WTC11 (cell line): Measurements from ENCODE around the gene EFHD1. TPM values are rescaled to one million over a fixed set of nuclear protein-coding genes. Genes with fewer than 3 reads are reported as not detected.
A peak's percentile ranks its signal among the peaks of the same experiment; 100 is the strongest.

Experiments used
- ATAC-seq: fragments of 200-7000 bp; cut with Tn5 transposase; 2 replicates; pipeline ENCODE4 v1.10.0; 2021; ENCODE audit warnings: mild to moderate bottlenecking, moderate library complexity
- CTCF ChIA-PET: fragments of 300-600 bp; sonication (Branson Sonifier 250); formaldehyde crosslinking; loops from one replicate; lab custom pipeline; 2021; ENCODE audit warnings: antibody characterized with exemption; lab: Charles Lee
- POLR2A ChIA-PET: fragments of 350-600 bp; sonication (Branson Sonifier 250); formaldehyde crosslinking; loops from one replicate; lab custom pipeline; 2021; ENCODE audit warnings: antibody characterized with exemption; lab: Charles Lee
- DNase-seq: peaks from one replicate; pipeline ENCODE4 v3.0.0; 2021; ENCODE audit warnings: low spot score
- H3K27ac Mint-ChIP-seq: 2 replicates; pipeline ENCODE4 v1.8.0; 2021; ENCODE audit warnings: mixed read lengths
- H3K27me3 Mint-ChIP-seq: 2 replicates; pipeline ENCODE4 v1.8.0; 2021; ENCODE audit warnings: low read depth, mild to moderate bottlenecking, moderate library complexity, mixed read lengths
- H3K36me3 Mint-ChIP-seq: 2 replicates; pipeline ENCODE4 v1.8.0; 2021; ENCODE audit warnings: mixed read lengths
- H3K4me1 Mint-ChIP-seq: 2 replicates; pipeline ENCODE4 v1.8.0; 2022; ENCODE audit warnings: mixed read lengths
- H3K4me3 Mint-ChIP-seq: 2 replicates; pipeline ENCODE4 v1.8.0; 2021; ENCODE audit warnings: mild to moderate bottlenecking, moderate library complexity, mixed read lengths
- H3K9me3 Mint-ChIP-seq: 2 replicates; pipeline ENCODE4 v1.8.0; 2021; ENCODE audit warnings: mixed read lengths
- GABPB1 ChIP-seq: sonication (generic); formaldehyde crosslinking; IDR thresholded peaks from 2 replicates; pipeline ENCODE4 v1.8.1; 2023; ENCODE audit warnings: mild to moderate bottlenecking, missing genetic modification reagents
- HMGXB4 ChIP-seq: sonication (generic); formaldehyde crosslinking; IDR thresholded peaks from 2 replicates; pipeline ENCODE4 v1.8.1; 2023; ENCODE audit warnings: mild to moderate bottlenecking, moderate library complexity, missing genetic modification reagents
- JAZF1 ChIP-seq: fragments of 250-450 bp; sonication (Bioruptor Pico); IDR thresholded peaks from 2 replicates; pipeline ENCODE4 v1.9.0; 2021; ENCODE audit warnings: moderate library complexity, mild to moderate bottlenecking, inconsistent platforms
- JUN ChIP-seq: sonication (generic); formaldehyde crosslinking; IDR thresholded peaks from 2 replicates; pipeline ENCODE4 v1.8.0; 2023; ENCODE audit warnings: mild to moderate bottlenecking, missing genetic modification reagents
- NR2C2 ChIP-seq: sonication (generic); formaldehyde crosslinking; IDR thresholded peaks from 2 replicates; pipeline ENCODE4 v1.8.0; 2022; ENCODE audit warnings: mild to moderate bottlenecking, missing genetic modification reagents
- OVOL2 ChIP-seq: fragments of 250-450 bp; sonication (Bioruptor Pico); IDR thresholded peaks from 2 replicates; pipeline ENCODE4 v1.9.0; 2021; ENCODE audit warnings: mild to moderate bottlenecking, borderline replicate concordance
- STAT6 ChIP-seq: sonication (generic); formaldehyde crosslinking; conservative IDR thresholded peaks from 2 replicates; pipeline ENCODE4 v1.8.1; 2023; ENCODE audit warnings: mild to moderate bottlenecking, low read depth, missing genetic modification reagents, moderate library complexity
- TP53 ChIP-seq: sonication (generic); formaldehyde crosslinking; IDR thresholded peaks from 2 replicates; pipeline ENCODE4 v1.8.1; 2023; ENCODE audit warnings: mild to moderate bottlenecking, missing genetic modification reagents
- USF1 ChIP-seq: sonication (generic); formaldehyde crosslinking; IDR thresholded peaks from 2 replicates; pipeline ENCODE4 v1.8.0; 2022; ENCODE audit warnings: mild to moderate bottlenecking, missing genetic modification reagents
- ZNF281 ChIP-seq: sonication (generic); formaldehyde crosslinking; IDR thresholded peaks from 2 replicates; pipeline ENCODE4 v1.8.0; 2023; ENCODE audit warnings: mild to moderate bottlenecking, missing genetic modification reagents
- ZNF423 ChIP-seq: fragments of 250-450 bp; sonication (Bioruptor Pico); IDR thresholded peaks from 2 replicates; pipeline ENCODE4 v2.1.2; 2022; ENCODE audit warnings: mild to moderate bottlenecking, moderate library complexity
- total RNA-seq: library from RNA; stranded (reverse); gene quantifications from 3 replicates; pipeline ENCODE4 v1.2.3, GENCODE V29; 2021

EFHD1 gene
- total RNA-seq, 1 experiment from 2014 or later = 6.1 TPM

GRCh38 chr2:232588680-232589585 lies 44.5 kb upstream of the EFHD1 start:
- no peak; the same call in 1 of the 2 replicates for ATAC-seq
- no peak for DNase-seq
- ChIA-PET CTCF (interaction anchor here (1.1 to 1.7 kb wide), 2 partner anchors 22 to 26 kb away, joined by 4 to 5 read pairs; no protein-coding TSS in a partner anchor), POLR2A (no interaction called here)
- H3K4me3 Mint-ChIP-seq = no peak overlapping the region
- H3K4me1 Mint-ChIP-seq = peaks cover 34% of the 10 kb centered on the region
- H3K9me3 Mint-ChIP-seq = peaks cover 11% of the 10 kb centered on the region
- TF ChIP-seq HMGXB4 = no peak
- no peak for TF ChIP-seq ZNF423 (CRISPR knock-in tag)
- no peak for TF ChIP-seq TP53
- TF ChIP-seq USF1 = no peak
- TF ChIP-seq OVOL2 (CRISPR knock-in tag) = no peak
- no peak for TF ChIP-seq ZNF281 (CRISPR knock-in tag)
- TF ChIP-seq STAT6 (CRISPR knock-in tag) = no peak
- no peak for TF ChIP-seq NR2C2
- H3K36me3 Mint-ChIP-seq = peaks cover 8% of the 10 kb centered on the region
- no peaks in the 10 kb centered on the region; the same call in 1 of the 2 replicates for H3K27me3 Mint-ChIP-seq
- H3K27ac Mint-ChIP-seq = no peak overlapping the region

GRCh38 chr2:232592772-232593395 lies 40.5 kb upstream of the EFHD1 start:
- Mint-ChIP-seq H3K27me3 (no peaks in the 10 kb centered on the region; the same call in 1 of the 2 replicates), H3K36me3 (peaks cover 4% of the 10 kb centered on the region; the same call in 1 of the 2 replicates), H3K4me3 (no peak overlapping the region), H3K4me1 (peaks cover 19% of the 10 kb centered on the region), H3K27ac (no peak overlapping the region), H3K9me3 (peaks cover 16% of the 10 kb centered on the region)
- no peak for ATAC-seq
- CTCF ChIA-PET = interaction anchor here (1.0 to 1.6 kb wide), 3 partner anchors 12 to 61 kb away, joined by 3 to 5 read pairs (median 4); no protein-coding TSS in a partner anchor
- no peak for DNase-seq
- POLR2A ChIA-PET = no interaction called here
- TF ChIP-seq GABPB1 (0 out of 2 replicates have a peak, but pooled peaks have one; percentile 21), JUN (CRISPR knock-in tag) (no peak)

GRCh38 chr2:232593982-232594381 lies 39.4 kb upstream of the EFHD1 start:
- H3K36me3 Mint-ChIP-seq = peaks cover 4% of the 10 kb centered on the region; the same call in 1 of the 2 replicates
- no peak overlapping the region for H3K4me3 Mint-ChIP-seq
- no peak for DNase-seq
- POLR2A ChIA-PET = no interaction called here
- peaks cover 16% of the 10 kb centered on the region for H3K9me3 Mint-ChIP-seq
- TF ChIP-seq TP53 (no peak), JAZF1 (CRISPR knock-in tag) (no peak)
- CTCF ChIA-PET = no interaction called here
- ATAC-seq = no peak
- H3K27ac Mint-ChIP-seq = no peak overlapping the region
- peaks cover 13% of the 10 kb centered on the region for H3K4me1 Mint-ChIP-seq
- no peaks in the 10 kb centered on the region; the same call in 1 of the 2 replicates for H3K27me3 Mint-ChIP-seq
